SK-N-SH treated with all-trans-retinoic acid at 6 μM for 48 hours (cell line): ENCODE data around the gene COL6A6.

Source experiments
- ARNTL ChIP-seq: fragments of 450-650 bp; formaldehyde crosslinking; IDR thresholded peaks from 2 replicates; pipeline ENCODE4 v1.5.0; 2020; ENCODE audit warnings: low read depth, mild to moderate bottlenecking, moderate library complexity, borderline replicate concordance
- BACH2 ChIP-seq: fragments of 250-450 bp; sonication (Bioruptor Pico); IDR thresholded peaks from 2 replicates; pipeline ENCODE4 v1.9.0; 2021; ENCODE audit warnings: mild to moderate bottlenecking, borderline replicate concordance
- CSRNP3 ChIP-seq: fragments of 250-450 bp; sonication (Bioruptor Pico); IDR thresholded peaks from 2 replicates; pipeline ENCODE4 v1.5.1; 2021; ENCODE audit warnings: mild to moderate bottlenecking, moderate library complexity
- PPARA ChIP-seq: fragments of 250-450 bp; sonication (Bioruptor Pico); IDR thresholded peaks from 2 replicates; pipeline ENCODE4 v1.5.0; 2020; ENCODE audit warnings: mild to moderate bottlenecking, borderline replicate concordance
- TCF4 ChIP-seq: fragments of 250-450 bp; sonication (Bioruptor Pico); IDR thresholded peaks from 2 replicates; pipeline ENCODE4 v1.8.0; 2021; ENCODE audit warnings: mild to moderate bottlenecking, moderate library complexity, borderline replicate concordance
- ZC3H10 ChIP-seq: fragments of 250-450 bp; sonication (Bioruptor Pico); IDR thresholded peaks from 2 replicates; pipeline ENCODE4 v1.5.1; 2021; ENCODE audit warnings: mild to moderate bottlenecking, moderate library complexity
- ZFP3 ChIP-seq: fragments of 250-450 bp; sonication (Bioruptor Pico); IDR thresholded peaks from 2 replicates; pipeline ENCODE4 v1.5.0; 2020; ENCODE audit warnings: mild to moderate bottlenecking, moderate library complexity
- TF ChIP-seq, protein P1 (sequence below): fragments of 250-450 bp; sonication (Bioruptor Pico); IDR thresholded peaks from 2 replicates; pipeline ENCODE4 v1.8.0; 2020; ENCODE audit warnings: mild to moderate bottlenecking, moderate library complexity, borderline replicate concordance
- TF ChIP-seq, protein P2 (sequence below): fragments of 250-450 bp; sonication (Bioruptor Pico); IDR thresholded peaks from 2 replicates; pipeline ENCODE4 v1.5.1; 2020; ENCODE audit warnings: low read depth, mild to moderate bottlenecking, moderate library complexity
- TF ChIP-seq, protein P3 (sequence below): fragments of 250-450 bp; sonication (Bioruptor Pico); IDR thresholded peaks from 2 replicates; pipeline ENCODE4 v1.8.0; 2021; ENCODE audit warnings: low read depth, mild to moderate bottlenecking, moderate library complexity, borderline replicate concordance

- TF ChIP-seq, protein P1, sequence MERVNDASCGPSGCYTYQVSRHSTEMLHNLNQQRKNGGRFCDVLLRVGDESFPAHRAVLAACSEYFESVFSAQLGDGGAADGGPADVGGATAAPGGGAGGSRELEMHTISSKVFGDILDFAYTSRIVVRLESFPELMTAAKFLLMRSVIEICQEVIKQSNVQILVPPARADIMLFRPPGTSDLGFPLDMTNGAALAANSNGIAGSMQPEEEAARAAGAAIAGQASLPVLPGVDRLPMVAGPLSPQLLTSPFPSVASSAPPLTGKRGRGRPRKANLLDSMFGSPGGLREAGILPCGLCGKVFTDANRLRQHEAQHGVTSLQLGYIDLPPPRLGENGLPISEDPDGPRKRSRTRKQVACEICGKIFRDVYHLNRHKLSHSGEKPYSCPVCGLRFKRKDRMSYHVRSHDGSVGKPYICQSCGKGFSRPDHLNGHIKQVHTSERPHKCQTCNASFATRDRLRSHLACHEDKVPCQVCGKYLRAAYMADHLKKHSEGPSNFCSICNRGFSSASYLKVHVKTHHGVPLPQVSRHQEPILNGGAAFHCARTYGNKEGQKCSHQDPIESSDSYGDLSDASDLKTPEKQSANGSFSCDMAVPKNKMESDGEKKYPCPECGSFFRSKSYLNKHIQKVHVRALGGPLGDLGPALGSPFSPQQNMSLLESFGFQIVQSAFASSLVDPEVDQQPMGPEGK (CRISPR knock-in tag) = no peak
- TF ChIP-seq, protein P2, sequence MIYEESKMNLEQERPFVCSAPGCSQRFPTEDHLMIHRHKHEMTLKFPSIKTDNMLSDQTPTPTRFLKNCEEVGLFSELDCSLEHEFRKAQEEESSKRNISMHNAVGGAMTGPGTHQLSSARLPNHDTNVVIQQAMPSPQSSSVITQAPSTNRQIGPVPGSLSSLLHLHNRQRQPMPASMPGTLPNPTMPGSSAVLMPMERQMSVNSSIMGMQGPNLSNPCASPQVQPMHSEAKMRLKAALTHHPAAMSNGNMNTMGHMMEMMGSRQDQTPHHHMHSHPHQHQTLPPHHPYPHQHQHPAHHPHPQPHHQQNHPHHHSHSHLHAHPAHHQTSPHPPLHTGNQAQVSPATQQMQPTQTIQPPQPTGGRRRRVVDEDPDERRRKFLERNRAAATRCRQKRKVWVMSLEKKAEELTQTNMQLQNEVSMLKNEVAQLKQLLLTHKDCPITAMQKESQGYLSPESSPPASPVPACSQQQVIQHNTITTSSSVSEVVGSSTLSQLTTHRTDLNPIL (CRISPR knock-in tag) = no peak
- no peak for TF ChIP-seq TCF4 (CRISPR knock-in tag)
- TF ChIP-seq, protein P3, sequence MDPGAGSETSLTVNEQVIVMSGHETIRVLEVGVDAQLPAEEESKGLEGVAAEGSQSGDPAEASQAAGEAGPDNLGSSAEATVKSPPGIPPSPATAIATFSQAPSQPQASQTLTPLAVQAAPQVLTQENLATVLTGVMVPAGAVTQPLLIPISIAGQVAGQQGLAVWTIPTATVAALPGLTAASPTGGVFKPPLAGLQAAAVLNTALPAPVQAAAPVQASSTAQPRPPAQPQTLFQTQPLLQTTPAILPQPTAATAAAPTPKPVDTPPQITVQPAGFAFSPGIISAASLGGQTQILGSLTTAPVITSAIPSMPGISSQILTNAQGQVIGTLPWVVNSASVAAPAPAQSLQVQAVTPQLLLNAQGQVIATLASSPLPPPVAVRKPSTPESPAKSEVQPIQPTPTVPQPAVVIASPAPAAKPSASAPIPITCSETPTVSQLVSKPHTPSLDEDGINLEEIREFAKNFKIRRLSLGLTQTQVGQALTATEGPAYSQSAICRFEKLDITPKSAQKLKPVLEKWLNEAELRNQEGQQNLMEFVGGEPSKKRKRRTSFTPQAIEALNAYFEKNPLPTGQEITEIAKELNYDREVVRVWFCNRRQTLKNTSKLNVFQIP (CRISPR knock-in tag) = no peak
- TF ChIP-seq ZC3H10 (CRISPR knock-in tag) = no peak
- no peak for TF ChIP-seq CSRNP3
- TF ChIP-seq ZFP3 (CRISPR knock-in tag) = no peak
- TF ChIP-seq BACH2 (CRISPR knock-in tag) = no peak
- no peak for TF ChIP-seq PPARA (CRISPR knock-in tag)
- no peak for TF ChIP-seq ARNTL (CRISPR knock-in tag)
These were observed 1.2 kb upstream of the COL6A6 start for GRCh38 chr3:130515755-130516154.
